ENCODE data around the gene PIP5K1C.
A peak's percentile ranks its signal among the peaks of the same experiment; 100 is the strongest.

The PIP5K1C gene

GRCh38 chr19:3682286-3682685 is 18.0 kb downstream of the PIP5K1C start:
- H3K36me3 ChIP-seq (ENCODE audit: control insufficient read depth, insufficient read depth, low read length): peaks cover 5% of the 10 kb centered on the region
- H3K4me3 ChIP-seq (ENCODE audit: low read depth, low read length): no peak overlapping the region
- no peaks in the 10 kb centered on the region for H3K27me3 ChIP-seq (ENCODE audit: control insufficient read depth, insufficient read depth, low read length)
- H3K9me3 ChIP-seq (ENCODE audit: control insufficient read depth, insufficient read depth, low read length): peaks cover 6% of the 10 kb centered on the region; the same call in 1 of the 2 replicates
- no peak overlapping the region for H3K9ac ChIP-seq (ENCODE audit: low read depth, low read length)
- H3K4me1 ChIP-seq (ENCODE audit: control insufficient read depth, insufficient read depth, low read length): peaks cover 25% of the 10 kb centered on the region
- H3K27ac ChIP-seq (ENCODE audit: low read depth, low read length): no peak overlapping the region

DNA sequence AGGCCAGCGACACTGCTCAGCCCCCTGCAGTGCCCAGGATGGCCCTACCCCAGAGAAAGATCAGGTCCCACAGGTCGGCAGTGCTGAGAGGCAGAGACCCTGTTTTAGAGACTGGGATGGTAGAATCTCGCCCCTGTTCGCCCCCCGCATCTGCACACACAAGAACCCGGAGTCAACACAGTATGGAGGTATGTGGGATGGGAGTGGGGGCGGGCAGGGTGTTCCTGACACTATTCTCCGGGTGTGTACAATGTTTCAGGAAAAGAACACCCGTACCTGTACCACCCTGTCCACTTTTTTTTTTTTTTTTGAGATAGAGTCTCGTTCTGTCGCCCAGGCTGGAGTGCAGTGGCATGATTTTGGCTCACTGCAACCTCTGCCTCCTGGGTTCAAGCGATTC is 19.3 kb downstream of the PIP5K1C start:
- no peaks in the 10 kb centered on the region for H3K27me3 ChIP-seq (ENCODE audit: control insufficient read depth, insufficient read depth, low read length)
- H3K4me3 ChIP-seq (ENCODE audit: low read depth, low read length): no peak overlapping the region

DNA sequence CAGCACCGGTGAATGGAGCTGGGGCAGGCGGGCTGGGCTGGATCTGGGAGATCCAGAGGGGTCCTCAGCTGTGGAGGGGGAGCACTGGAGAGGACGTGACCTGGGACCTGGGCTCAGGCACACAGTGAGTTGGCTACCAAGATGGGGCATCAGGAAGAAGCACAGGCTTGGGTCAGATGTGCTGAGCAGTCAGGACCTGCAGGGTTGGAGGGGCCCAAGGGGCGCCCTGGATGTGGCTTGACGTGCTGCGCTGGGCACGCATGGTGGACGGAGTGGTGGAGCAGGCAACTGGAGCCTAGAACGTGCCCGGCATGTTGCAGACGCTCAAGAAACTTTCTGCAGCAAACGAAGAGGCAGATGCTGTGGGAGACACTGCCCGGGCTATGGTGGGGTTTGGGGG is 20.7 kb downstream of the PIP5K1C start:
- Histone ChIP-seq H3K4me3 (ENCODE audit: low read depth, low read length) (no peak overlapping the region), H3K9ac (ENCODE audit: low read depth, low read length) (no peak overlapping the region), H3K27me3 (ENCODE audit: control insufficient read depth, insufficient read depth, low read length) (no peaks in the 10 kb centered on the region), H3K4me1 (ENCODE audit: control insufficient read depth, insufficient read depth, low read length) (peaks cover 25% of the 10 kb centered on the region), H3K36me3 (ENCODE audit: control insufficient read depth, insufficient read depth, low read length) (peaks cover 3% of the 10 kb centered on the region), H3K9me3 (ENCODE audit: control insufficient read depth, insufficient read depth, low read length) (peaks cover 3% of the 10 kb centered on the region; the same call in 1 of the 2 replicates), H3K27ac (ENCODE audit: low read depth, low read length) (no peak overlapping the region)

More for the DNA sequence above, 19.3 kb downstream of the PIP5K1C start:
- Histone ChIP-seq H3K4me1 (ENCODE audit: control insufficient read depth, insufficient read depth, low read length) (peaks cover 25% of the 10 kb centered on the region), H3K27ac (ENCODE audit: low read depth, low read length) (no peak overlapping the region), H3K36me3 (ENCODE audit: control insufficient read depth, insufficient read depth, low read length) (peaks cover 5% of the 10 kb centered on the region), H3K9ac (ENCODE audit: low read depth, low read length) (no peak overlapping the region), H3K9me3 (ENCODE audit: control insufficient read depth, insufficient read depth, low read length) (peaks cover 6% of the 10 kb centered on the region; the same call in 1 of the 2 replicates)

DNA sequence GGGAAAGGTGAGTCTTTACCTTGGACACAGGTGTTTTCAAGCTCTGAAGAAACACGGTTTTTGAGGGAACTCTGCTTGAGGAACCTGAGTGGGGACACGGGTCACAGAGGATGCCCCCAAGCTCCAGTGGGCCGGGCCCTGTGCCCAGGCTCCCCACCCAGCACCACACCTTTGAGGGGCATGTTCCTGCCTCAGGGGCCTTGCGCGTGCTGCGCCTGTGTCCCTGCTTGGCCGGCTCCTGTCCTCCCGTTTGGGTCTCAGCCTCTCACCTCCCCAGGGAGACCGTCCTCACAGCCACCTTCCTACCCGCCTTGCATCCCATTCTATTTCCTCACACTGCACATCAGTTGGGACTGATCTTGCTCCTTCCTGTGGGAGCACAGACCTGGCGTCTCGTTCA is 21.1 kb downstream of the PIP5K1C start:
- H3K27me3 ChIP-seq (ENCODE audit: control insufficient read depth, insufficient read depth, low read length): no peaks in the 10 kb centered on the region
- H3K36me3 ChIP-seq (ENCODE audit: control insufficient read depth, insufficient read depth, low read length): no peaks in the 10 kb centered on the region; the same call in 1 of the 2 replicates
- H3K4me1 ChIP-seq (ENCODE audit: control insufficient read depth, insufficient read depth, low read length): peaks cover 25% of the 10 kb centered on the region
- H3K27ac ChIP-seq (ENCODE audit: low read depth, low read length): no peak overlapping the region
- no peak overlapping the region for H3K9ac ChIP-seq (ENCODE audit: low read depth, low read length)
- no peaks in the 10 kb centered on the region for H3K9me3 ChIP-seq (ENCODE audit: control insufficient read depth, insufficient read depth, low read length)
- no peak overlapping the region for H3K4me3 ChIP-seq (ENCODE audit: low read depth, low read length)

- H3K9ac ChIP-seq (ENCODE audit: low read depth, low read length): no peak overlapping the region
- no peaks in the 10 kb centered on the region for H3K9me3 ChIP-seq (ENCODE audit: control insufficient read depth, insufficient read depth, low read length)
- no peak overlapping the region for H3K4me3 ChIP-seq (ENCODE audit: low read depth, low read length)
- H3K27me3 ChIP-seq (ENCODE audit: control insufficient read depth, insufficient read depth, low read length): no peaks in the 10 kb centered on the region
- H3K27ac ChIP-seq (ENCODE audit: low read depth, low read length): no peak overlapping the region
- H3K36me3 ChIP-seq (ENCODE audit: control insufficient read depth, insufficient read depth, low read length): no peaks in the 10 kb centered on the region; the same call in 1 of the 2 replicates
- H3K4me1 ChIP-seq (ENCODE audit: control insufficient read depth, insufficient read depth, low read length): peaks cover 18% of the 10 kb centered on the region
Observed at GRCh38 chr19:3678188-3678587, 22.1 kb downstream of the PIP5K1C start.

GRCh38 chr19:3674784-3675543 is 25.3 kb downstream of the PIP5K1C start:
- Histone ChIP-seq H3K9me3 (ENCODE audit: control insufficient read depth, insufficient read depth, low read length) (no peaks in the 10 kb centered on the region), H3K27ac (ENCODE audit: low read depth, low read length) (no peak overlapping the region), H3K36me3 (ENCODE audit: control insufficient read depth, insufficient read depth, low read length) (no peaks in the 10 kb centered on the region; the same call in 1 of the 2 replicates), H3K4me1 (ENCODE audit: control insufficient read depth, insufficient read depth, low read length) (peaks cover 16% of the 10 kb centered on the region), H3K4me3 (ENCODE audit: low read depth, low read length) (no peak overlapping the region), H3K9ac (ENCODE audit: low read depth, low read length) (no peak overlapping the region), H3K27me3 (ENCODE audit: control insufficient read depth, insufficient read depth, low read length) (no peaks in the 10 kb centered on the region)

DNA sequence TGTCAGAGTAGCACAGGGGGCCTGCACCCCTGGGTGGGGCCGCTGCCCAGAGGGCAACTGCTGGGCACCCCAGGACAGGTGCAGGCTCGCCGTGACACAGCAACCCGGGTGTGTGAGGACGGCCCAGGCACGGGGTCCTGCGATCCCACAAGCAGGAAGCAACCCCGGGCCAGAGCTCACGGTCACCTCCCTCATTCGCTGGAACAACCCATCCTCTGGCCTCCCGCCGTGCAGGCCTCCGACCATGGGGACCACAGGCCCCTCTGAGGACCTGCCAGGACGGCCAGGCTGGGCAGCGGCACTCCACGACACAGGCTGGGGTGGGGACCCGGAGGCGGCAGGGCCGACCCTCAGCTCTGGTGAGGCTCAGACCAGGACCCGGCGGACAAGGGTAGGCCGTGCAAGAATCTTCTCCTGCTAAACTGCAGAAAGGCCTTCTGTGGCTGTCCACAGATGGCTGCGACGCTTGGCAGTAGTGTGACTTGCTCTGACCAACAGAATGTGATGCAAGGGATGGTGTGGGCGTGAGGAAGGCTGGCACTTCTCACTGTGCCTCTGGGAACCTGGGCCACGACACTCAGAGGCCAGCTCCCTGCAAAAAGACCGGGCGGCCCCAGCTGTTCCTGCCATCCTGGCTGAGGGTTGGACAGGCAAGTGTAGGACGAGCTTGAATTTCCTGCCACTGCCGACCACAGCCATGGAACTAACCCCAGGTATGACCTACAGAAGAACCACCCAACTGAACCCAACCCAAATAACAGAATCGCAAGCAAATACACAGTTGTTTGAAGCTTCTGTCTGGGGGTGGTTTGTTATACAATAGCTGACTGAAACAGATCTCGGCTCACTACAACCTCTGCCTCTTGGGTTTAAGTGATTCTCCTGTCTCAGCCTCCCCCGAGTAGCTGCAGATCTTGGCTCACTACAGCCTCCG is 26.5 kb downstream of the PIP5K1C start:
- H3K4me3 ChIP-seq (ENCODE audit: low read depth, low read length): no peak overlapping the region
- H3K4me1 ChIP-seq (ENCODE audit: control insufficient read depth, insufficient read depth, low read length): peaks cover 16% of the 10 kb centered on the region
- no peak overlapping the region for H3K27ac ChIP-seq (ENCODE audit: low read depth, low read length)
- no peaks in the 10 kb centered on the region for H3K9me3 ChIP-seq (ENCODE audit: control insufficient read depth, insufficient read depth, low read length)
- no peaks in the 10 kb centered on the region for H3K36me3 ChIP-seq (ENCODE audit: control insufficient read depth, insufficient read depth, low read length)
- H3K27me3 ChIP-seq (ENCODE audit: control insufficient read depth, insufficient read depth, low read length): no peaks in the 10 kb centered on the region
- no peak overlapping the region for H3K9ac ChIP-seq (ENCODE audit: low read depth, low read length)

GRCh38 chr19:3672993-3673392 is 27.3 kb downstream of the PIP5K1C start:
- Histone ChIP-seq H3K9ac (ENCODE audit: low read depth, low read length) (no peak overlapping the region), H3K4me1 (ENCODE audit: control insufficient read depth, insufficient read depth, low read length) (peaks cover 16% of the 10 kb centered on the region), H3K36me3 (ENCODE audit: control insufficient read depth, insufficient read depth, low read length) (no peaks in the 10 kb centered on the region), H3K4me3 (ENCODE audit: low read depth, low read length) (no peak overlapping the region), H3K27me3 (ENCODE audit: control insufficient read depth, insufficient read depth, low read length) (no peaks in the 10 kb centered on the region), H3K27ac (ENCODE audit: low read depth, low read length) (no peak overlapping the region), H3K9me3 (ENCODE audit: control insufficient read depth, insufficient read depth, low read length) (no peaks in the 10 kb centered on the region)

GRCh38 chr19:3672575-3672948 is 27.7 kb downstream of the PIP5K1C start:
- H3K9me3 ChIP-seq (ENCODE audit: control insufficient read depth, insufficient read depth, low read length): no peaks in the 10 kb centered on the region
- no peak overlapping the region for H3K27ac ChIP-seq (ENCODE audit: low read depth, low read length)
- H3K4me1 ChIP-seq (ENCODE audit: control insufficient read depth, insufficient read depth, low read length): peaks cover 16% of the 10 kb centered on the region
- no peak overlapping the region for H3K9ac ChIP-seq (ENCODE audit: low read depth, low read length)
- H3K27me3 ChIP-seq (ENCODE audit: control insufficient read depth, insufficient read depth, low read length): no peaks in the 10 kb centered on the region
- no peaks in the 10 kb centered on the region for H3K36me3 ChIP-seq (ENCODE audit: control insufficient read depth, insufficient read depth, low read length)
- H3K4me3 ChIP-seq (ENCODE audit: low read depth, low read length): no peak overlapping the region

- Histone ChIP-seq H3K4me1 (ENCODE audit: control insufficient read depth, insufficient read depth, low read length) (peaks cover 16% of the 10 kb centered on the region), H3K9ac (ENCODE audit: low read depth, low read length) (no peak overlapping the region), H3K4me3 (ENCODE audit: low read depth, low read length) (no peak overlapping the region), H3K9me3 (ENCODE audit: control insufficient read depth, insufficient read depth, low read length) (no peaks in the 10 kb centered on the region), H3K36me3 (ENCODE audit: control insufficient read depth, insufficient read depth, low read length) (no peaks in the 10 kb centered on the region), H3K27ac (ENCODE audit: low read depth, low read length) (peak overlapping the region; percentile 42), H3K27me3 (ENCODE audit: control insufficient read depth, insufficient read depth, low read length) (no peaks in the 10 kb centered on the region)
Observed at GRCh38 chr19:3671680-3672574, 28.3 kb downstream of the PIP5K1C start.
